Stimulated activated CD4-positive, alpha-beta T cell treated with anti-CD3 and anti-CD28 coated beads, Interleukin-4, amount 100 ng/mL, for 48 hours (primary cell): ENCODE measurements around the gene ZNF214.

ENCODE experiments used
- DNase-seq, 2 donors: peaks; one replicate each; pipeline ENCODE4 v3.0.0-alpha.2; 2020; ENCODE audit warnings: low read depth in 2 of 2

The ZNF214 gene

DNA sequence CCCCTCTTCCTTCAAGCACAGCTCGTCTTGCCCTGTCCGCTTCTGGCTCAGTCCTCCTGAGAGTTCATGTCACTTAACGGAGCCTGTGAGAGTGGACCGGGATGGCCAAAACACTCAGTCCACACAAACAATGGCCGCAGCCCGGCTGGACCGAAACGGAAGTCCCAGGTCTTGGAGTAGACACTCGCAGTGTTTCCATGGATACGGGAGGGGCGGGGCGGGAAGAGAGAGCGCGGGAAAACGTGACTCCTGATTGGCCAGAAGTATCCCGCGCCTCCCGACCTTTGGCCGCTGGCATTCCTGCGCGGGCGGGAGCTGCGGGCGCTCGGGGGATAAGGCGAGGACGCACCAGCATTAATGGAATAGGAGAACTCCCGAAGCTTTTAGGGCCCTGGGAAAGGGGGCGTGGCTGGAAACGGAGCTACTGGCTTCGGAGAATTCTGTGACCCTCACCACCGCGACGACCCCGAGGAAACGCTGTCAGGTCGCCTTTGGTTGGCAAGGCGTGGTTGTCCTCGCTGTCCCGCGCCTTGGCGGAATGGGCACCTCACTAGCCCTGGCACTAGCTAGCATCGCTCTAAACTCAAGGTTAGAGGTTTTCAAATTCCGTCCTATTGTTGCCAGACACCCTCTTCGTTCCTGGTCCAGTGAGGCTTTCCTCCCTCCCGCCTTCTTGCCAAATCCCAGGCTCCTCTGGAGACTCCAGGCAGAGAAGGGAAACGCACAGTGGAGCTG lies at the start of gene ZNF214, which contains the start of gene NLRP14:
Gene ZNF214 (minus strand): TSS at position 164 of the 735 bp plus-strand sequence. CDS start 17,511 bp downstream, outside the sequence.
Gene NLRP14 (plus strand): TSS at position 297 of the 735 bp plus-strand sequence. CDS start 18,108 bp downstream, outside the sequence.
- DNase-seq = no peak

DNA sequence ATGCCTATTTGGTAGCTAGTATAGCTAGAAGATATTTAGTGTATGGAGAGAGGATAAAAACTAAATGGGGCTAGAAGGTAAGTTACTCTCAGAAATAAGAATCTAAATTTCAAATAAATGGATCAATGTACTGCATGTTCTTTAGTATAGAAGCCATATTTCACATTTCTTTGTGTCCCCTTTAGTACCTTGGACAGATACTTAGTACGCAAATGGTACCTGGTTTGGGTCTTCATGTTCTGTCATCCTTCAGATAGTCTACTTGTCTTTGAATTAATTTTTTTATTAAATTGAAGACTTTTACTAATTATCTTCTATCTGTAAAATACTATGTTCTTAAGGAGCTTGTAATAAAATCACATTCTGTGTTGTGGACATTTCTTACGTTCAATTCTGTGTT lies 42.4 kb upstream of the ZNF214 start:
- DNase-seq = no peak

DNA sequence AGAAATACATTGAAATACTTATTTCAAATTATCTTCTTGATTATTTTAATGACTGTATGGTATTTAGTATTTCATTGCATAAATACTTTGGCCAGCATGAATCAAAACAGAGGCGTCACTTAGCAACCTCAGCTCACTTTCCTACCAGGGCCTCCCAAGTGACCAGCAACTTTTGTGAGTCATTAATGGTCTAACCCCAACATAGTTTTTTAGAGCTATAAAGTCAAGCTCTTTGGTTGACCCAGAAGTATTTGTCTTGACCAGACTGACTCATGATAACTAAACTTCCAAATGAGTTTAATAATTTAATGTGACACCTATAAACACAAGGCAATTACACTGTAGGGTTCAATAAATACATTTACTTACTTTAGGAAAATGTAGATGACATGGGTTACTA lies 40.7 kb upstream of the ZNF214 start:
- no peak for DNase-seq

DNA sequence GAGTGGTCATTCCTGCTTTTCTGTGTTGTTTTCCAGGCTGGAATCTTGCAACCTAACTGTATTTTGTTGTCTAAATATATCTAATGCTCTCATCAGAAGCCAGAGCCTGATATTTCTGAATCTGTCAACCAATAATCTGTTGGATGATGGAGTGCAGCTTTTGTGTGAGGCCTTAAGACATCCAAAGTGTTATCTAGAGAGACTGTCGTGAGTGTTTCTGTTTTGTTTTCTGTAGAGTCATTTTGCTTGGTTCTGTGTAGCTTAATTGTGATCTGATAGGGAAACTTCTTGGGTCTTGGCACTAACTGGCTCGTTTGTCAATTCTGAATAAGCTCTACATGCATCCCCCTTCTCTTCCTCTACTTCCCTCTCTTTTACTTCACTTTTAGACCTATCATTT lies 37.5 kb upstream of the ZNF214 start:
- DNase-seq = no peak

DNA sequence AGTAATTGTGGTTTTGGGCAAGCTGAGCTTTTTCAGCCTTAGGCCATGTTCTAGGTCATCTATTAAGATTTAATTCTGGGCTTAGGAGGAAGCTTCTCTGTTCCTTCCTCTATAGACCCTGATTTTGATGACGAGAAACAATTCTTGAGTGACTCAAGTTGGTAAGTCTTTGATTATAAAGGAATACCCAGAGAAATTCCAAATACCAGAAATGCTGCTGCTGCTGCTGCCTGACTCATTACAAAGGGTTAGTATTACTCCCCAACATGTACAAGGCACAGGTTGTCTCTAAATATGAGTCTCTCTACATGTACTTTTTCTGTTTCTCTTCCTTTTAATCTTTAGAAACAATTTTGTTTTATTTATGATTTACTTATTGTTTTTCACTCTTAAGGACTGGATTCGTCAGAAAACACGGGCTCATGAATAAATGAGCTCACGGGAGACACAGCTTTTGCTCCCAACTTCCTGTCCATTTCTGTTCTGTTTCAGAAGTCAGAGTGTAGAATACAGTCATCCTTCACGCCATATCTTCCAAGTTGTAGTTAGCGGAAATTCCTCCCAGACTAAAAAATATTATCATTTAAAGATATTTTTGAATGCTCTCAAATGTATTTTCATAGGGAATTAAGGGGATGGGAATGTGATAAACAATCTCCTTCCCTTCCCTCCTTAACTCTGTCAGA lies 36.8 kb upstream of the ZNF214 start:
- no peak for DNase-seq

DNA sequence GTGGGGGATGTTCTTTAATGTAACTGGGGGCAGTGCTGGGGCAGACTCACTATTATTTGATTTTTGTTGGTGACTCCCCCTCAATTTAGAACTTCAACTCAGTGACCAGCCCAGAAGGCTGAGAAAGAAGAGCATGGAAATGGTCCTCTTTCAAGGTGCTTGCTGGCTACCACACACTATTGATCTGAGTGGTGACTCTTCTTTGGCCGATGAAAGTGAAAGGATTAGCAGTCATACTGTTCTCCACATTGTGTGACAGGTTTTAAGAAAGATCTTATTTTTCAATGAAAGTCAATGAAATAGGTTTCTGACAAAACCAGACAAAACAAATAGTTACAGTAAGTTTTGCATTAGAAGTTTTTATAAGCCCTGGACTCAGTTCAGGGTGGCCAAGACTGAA lies 30.0 kb upstream of the ZNF214 start:
- no peak for DNase-seq

DNA sequence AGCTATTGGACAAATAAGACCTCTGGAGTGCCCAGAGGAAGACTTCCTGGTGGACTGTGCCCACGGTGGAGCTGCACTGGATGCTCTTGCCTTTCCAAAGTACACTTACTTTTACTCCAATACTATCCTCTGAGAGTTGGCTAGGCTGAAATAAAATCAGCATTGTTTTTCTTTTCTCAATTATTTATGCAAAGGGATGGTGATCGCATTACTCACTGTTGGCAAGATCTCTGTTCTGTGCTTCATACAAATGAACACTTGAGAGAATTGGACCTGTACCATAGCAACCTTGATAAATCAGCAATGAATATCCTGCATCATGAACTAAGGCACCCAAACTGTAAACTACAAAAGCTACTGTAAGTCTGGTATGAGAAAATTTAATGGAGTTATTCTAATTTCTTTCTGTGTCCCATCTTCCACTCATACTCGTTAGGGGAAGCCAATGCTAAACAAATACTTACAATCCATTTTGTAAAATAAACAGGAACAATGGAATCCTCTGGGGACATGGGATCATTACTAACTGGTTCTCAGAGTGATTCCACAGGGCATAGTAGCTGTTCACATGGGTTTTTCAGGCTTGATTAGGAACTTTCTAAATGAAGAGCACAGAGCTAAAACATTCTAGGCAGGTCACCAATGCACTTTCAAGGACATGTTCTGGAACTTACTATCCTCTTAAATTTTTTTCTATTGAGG lies 26.5 kb upstream of the ZNF214 start:
- DNase-seq = no peak

DNA sequence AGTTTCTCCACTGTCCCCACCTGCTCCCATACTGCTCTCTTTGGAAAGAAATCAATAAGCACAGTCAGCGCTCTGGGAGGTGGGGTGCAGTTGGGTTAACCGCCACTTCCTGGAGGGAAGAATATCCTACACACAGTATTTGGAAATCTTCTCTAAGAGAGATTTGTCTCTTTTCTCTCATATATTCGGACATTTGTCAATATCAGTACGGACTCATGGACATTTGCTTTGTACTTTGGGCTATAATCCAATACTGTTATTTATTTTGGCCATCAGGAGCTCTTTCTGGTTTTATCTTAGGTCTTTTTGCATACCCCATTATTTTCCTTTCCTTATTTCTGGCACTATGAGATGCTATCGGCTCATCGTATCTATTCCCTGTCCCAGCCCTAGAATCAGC lies 13.9 kb upstream of the ZNF214 start:
- no peak for DNase-seq

DNA sequence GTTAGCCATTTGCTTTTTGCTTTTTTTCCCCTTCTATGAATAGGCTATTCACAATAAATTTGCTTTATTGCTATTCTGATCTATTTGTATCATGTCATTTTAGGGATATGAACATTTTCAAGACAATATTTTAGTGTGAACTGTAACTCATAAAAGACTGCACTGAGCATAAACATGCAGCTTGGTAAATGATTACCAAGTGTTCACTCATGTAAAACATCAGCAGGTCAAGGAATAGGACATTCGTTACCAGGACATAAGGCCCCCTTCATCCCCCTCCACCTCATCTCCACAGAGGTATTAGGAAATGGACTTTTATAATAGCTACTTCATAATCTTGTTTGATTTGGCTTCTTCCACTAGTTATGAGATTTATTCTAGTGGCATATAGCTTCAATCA lies 12.5 kb upstream of the ZNF214 start:
- DNase-seq = no peak

DNA sequence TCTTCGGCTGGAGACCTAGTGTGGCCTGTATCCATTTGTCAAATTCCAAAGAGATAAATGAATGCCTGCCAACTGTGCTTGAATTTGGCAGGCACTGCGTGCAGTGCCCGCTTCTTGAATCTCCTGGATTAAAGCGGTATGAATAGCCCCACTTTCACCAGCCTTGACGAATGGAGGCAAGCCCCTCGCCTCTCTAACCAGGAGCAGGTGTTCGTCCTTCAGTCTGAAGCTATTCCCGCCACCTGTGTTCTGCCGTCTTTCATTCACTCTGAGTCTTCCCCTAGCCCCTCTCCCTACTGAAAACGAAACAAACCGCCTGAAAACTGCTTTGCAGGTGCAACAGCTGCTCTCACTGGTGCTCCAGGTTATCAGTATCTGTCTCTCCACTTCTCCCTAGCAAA lies 11.3 kb upstream of the ZNF214 start:
- DNase-seq = no peak

DNA sequence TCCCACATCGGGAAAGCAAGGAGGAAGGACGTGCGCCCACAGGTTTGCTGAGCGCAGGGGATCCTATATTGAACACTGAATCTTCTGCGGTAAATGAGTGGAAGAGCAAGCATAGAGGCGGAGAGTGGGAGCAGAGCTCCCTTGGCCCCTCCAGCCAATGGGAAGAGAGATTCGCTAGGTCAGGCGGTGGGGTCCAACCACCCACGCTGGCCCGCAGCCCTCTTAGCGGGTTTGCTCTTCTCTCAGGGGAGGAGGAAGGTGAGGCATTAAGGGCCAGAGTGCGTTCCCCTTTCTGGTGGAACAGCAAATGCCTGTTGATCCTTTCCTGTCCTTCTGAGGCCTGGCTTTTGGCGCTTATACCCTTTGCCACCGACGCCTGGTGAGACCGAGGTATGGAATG lies 10.7 kb upstream of the ZNF214 start:
- no peak for DNase-seq

DNA sequence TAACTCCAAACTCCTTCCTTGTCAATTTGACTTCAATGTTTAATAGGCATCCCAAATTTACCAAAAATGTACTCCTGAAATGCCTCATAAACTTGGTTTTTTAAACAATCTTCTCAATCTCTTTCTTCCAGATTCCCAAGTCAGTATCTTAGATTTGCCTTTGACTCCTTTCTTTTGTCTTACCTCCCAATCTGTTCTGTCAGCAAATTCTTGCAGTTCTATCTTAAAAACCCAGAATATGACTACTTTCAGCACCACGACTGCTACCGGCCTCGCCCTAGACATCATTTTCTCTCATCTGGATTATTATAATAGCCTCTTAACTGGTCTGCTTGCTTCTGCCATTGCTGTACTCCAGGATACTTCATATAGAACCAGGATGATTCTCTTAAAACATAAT lies 8.0 kb upstream of the ZNF214 start:
- no peak for DNase-seq

DNA sequence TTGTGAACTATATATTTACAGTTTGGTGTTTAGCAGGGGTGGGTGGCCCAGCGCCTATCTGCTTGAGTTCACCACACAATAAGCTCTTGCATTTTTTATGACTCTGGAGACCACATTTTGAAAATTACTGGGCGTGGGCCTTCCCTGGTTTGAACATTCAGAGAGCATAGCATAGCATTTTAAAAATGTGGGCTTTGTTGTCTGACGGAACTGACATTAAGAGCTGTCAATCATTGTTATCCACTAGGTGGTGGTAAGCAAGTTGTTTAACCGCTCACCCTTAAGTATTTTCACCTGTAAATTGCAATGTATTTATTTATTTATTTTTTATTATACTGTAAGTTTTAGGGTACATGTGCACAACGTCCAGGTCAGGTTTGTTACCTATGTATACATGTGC lies 1.2 kb upstream of the ZNF214 start:
- no peak for DNase-seq

DNA sequence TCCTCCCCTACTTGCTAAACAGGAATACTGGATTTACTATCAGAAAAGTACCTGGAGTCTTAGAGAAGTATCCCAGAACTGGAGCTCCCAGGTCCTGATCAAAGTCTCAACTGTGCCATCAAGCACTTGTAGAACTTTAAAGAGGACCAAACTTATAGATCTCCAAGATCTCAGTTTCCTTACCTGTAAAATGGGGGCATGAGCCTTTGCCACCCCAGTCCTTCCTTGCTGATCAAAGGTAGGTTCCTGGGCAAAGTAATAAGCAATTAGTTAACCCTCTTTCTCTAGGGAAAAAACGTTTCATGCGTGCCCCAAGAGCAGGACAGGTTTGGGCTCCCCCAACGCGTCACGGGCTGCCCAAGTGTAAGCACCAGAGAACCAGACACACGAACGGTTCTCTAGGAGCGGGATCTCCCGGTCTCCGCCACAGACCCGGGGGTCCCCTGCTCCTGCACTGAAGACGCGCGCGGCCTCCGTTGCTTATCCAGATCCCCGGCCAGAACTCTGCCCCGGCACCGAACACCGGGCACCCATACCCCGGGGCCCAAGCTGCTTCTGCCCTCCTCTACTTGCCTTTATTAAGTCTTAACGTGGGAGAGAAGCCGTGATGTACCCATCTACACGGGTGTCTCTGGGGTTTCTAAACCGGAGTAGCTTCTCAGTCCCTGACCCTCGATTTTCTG lies 505 bp downstream of the ZNF214 start:
- no peak for DNase-seq

DNA sequence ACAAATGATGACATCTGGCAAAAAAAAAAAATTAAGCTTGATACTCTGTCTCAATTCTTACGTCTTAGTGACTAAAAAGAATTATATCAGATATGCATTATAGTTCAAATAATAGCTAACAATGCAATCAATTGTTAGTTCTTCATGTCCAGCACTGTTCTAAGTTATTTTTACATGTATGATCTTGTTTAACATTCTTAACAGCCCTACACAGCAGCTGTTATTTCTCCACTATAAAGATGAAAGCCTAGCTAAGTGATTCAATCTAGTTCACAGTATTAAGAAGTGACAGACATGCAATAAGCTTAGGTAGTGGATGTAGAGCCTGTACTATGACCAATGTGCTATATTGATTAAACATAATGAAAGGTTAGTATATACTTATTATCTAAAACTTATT lies 4.1 kb downstream of the ZNF214 start:
- DNase-seq = no peak

DNA sequence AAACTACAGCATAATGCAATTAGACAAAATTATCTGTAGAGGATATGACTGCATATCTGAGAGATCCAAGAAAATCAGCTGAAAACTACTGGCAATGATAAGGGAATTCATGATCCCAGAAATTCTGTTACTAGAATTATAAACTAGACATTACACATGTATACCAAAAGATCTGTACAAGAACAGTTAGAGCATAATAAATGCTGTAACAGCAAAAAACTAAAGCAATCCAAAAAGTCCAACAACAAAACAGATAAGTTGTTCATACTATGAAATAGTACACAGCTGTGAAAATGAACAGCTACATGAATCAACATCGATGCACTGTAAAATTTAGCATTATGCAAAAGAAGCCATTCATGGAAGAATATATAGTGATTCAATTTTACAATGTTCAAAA lies 6.0 kb downstream of the ZNF214 start:
- no peak for DNase-seq

DNA sequence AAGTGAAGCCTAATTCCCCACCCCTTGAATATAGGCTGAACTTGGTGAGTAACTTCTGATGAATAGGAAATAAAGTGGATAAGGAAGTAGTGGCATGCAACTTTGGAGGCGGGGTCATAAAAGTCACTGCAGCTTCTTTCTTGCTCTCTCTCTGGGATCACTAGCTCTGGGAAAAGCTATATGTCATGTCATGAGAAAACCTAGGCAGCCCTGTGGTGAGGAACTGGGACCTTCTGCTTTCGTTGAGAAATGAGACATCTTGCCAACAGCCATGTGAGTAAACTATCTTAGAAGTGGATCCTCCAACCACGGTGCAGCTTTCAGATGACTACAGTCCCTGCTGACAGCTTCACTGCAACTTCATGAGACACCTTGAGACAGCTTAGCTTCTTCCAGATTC lies 15.7 kb downstream of the ZNF214 start:
- no peak for DNase-seq

DNA sequence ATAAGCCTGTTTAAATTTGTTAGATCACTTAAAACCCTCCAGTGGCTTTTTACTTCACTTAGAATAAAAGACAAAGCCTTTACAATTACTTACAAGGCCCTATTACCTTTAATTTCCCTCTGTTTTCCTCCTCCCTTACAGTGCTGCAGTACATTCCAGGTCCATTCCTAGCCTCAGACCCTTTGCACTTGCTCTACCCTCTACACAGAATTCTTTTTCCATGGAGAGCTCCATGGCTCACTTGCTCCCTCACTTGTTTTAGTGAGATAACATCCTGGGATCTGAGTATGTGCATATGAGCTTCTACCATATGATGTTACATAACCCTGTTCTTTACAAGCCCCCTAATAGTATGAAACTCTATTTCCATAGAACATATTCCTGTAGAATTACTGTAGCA lies 24.4 kb downstream of the ZNF214 start:
- no peak for DNase-seq

DNA sequence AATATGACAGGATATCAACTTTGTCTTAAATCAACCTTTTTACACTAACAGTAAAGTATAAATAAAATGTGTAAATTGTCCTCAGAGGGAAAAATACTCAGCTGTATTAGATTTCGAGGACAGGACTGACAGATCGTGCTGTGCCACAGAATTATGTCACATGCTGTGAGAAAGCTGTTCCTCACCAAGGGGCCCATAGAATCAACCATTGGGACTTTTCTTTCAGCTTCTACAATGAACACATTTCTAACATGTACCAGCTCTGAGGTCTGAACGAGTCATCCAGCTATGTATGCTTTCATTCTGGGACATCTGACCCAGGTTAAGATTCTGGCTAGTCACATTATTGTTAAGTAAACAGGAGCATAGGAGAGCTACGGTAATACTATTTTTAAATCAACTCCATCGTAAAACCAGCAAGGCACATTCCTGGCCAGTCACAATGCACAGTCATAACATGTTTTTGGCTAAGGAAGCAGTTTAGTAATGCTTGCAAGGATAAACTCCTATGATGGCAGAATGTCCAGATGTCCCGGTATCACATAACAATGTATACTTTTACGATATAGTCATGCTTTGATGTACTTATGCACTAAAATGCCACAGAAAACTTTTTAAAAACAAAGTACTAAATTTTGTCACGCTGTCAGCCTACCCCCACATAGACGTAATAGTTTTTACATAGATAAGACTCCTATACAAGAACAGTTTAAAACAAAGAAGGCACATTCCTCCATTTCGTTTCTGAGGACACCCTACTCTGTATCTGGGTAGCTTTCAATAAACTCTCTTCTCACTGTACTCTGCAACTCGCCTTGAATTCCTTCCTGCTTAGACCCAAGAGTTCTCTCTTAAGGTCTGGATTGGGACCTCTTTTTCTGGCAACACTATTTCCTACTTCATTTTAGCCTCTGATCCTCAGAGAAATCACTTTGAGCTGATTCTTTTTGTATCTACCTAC lies 27.4 kb downstream of the ZNF214 start:
- DNase-seq = no peak

DNA sequence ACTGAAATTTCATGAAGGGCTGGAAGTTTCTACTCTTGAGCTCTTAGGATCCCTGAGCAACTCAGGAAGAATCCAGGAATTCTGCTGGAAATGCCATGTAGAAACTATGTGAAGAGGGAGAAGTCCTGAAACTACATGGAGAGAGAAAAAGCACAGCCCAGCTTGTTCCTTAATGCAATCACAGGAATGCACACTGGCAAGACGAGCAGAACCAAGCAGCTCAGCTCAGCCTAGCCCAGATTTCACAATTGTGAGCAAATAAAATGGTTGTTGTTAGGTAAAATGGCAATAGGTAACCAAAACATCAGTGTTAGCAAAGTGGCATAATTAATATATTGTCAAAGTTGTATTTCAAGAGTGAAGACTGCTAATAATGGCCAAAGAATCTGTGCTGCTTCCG lies 28.1 kb downstream of the ZNF214 start:
- no peak for DNase-seq

DNA sequence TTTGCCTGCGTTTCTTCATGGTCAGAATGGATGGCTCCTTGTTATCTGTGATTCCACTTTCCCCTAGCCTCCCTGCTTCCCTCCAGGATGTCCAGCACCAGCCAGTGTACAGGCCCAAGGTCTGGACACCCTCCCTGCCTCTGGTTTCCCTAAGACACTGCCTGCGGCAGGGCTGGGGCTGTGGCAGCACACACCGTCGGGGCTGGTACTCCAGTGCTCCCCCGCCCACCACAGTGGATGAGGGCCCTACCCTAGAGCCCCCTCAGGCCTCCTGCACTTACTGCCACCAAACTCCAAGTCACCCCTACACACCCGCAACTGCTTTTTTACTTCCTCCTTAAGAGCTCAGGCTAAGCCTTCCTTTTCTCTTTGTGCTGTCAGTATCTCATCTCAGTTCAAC lies 28.9 kb downstream of the ZNF214 start:
- DNase-seq = no peak
